Measurements from ENCODE around the gene ALKBH2. TPM values are rescaled to one million over a fixed set of nuclear protein-coding genes. Genes with fewer than 3 reads are reported as not detected.

ALKBH2 gene
- total and polyA plus RNA-seq, 2 of the 8 experiments (the other 6 are each of a cell fraction or from before 2014, with no cell fraction given), result 19.1 to 22.5 TPM

GRCh38 chr12:109065154-109065852, 28.0 kb downstream of the ALKBH2 start:
- Histone ChIP-seq H3K4ac (replicated peaks; ENCODE audit: insufficient read length, low read depth, low read length) (no peak overlapping the region), H3K9me3 (ENCODE audit: insufficient read depth in 2 of 2, low read depth in 1 of 2, low read length in 1 of 2) (no peaks in the 10 kb centered on the region), H3K23ac (ENCODE audit: insufficient read length) (no peak overlapping the region), H3K23me2 (ENCODE audit: low read depth, low read length) (peaks cover 4% of the 10 kb centered on the region; the same call in 1 of the 2 replicates), H4K8ac (ENCODE audit: extremely low read depth, insufficient read depth, low read length) (no peak overlapping the region), H3K79me2 (ENCODE audit: control insufficient read depth in 1 of 2, insufficient read depth in 2 of 2, low read length in 2 of 2) (no peaks in the 10 kb centered on the region), H3K56ac (replicated peaks; ENCODE audit: insufficient read length, low read depth, low read length) (no peak overlapping the region), H3K27ac (ENCODE audit: low read depth, low read length) (no peak overlapping the region), H2AFZ (ENCODE audit: low read length) (no peak overlapping the region), H3K14ac (ENCODE audit: insufficient read length) (no peak overlapping the region), H3K27me3 (replicated peaks in 1 of 4; ENCODE audit: control insufficient read depth in 3 of 4, extremely low read depth in 1 of 4, insufficient read depth in 3 of 4, low read length in 3 of 4) (no peaks in the 10 kb centered on the region), H3K4me2 (ENCODE audit: insufficient read depth in 1 of 2, low read depth in 2 of 2, low read length in 2 of 2) (no peak overlapping the region), H2BK15ac (ENCODE audit: low read length) (no peak overlapping the region), H4K20me1 (replicated peaks in 1 of 2; ENCODE audit: control insufficient read depth in 1 of 2, insufficient read depth in 2 of 2, low read length in 2 of 2) (no peaks in the 10 kb centered on the region), H3K36me3 (ENCODE audit: control insufficient read depth in 2 of 4, insufficient read depth in 4 of 4, low read length in 3 of 4) (no peaks in the 10 kb centered on the region), H3K9ac (replicated peaks in 1 of 4; ENCODE audit: extremely low read depth in 1 of 4, low read depth in 3 of 4, low read length in 3 of 4) (no peak overlapping the region), H4K5ac (ENCODE audit: insufficient read length, low read depth, low read length) (no peak overlapping the region), H2AK5ac (ENCODE audit: low read depth, low read length) (no peak overlapping the region), H2BK20ac (ENCODE audit: low read length) (no peak overlapping the region), H3K4me1 (replicated peaks in 1 of 4; ENCODE audit: control insufficient read depth in 3 of 4, insufficient read depth in 4 of 4, low read length in 3 of 4) (peaks cover 0 to 9% (median 4%) of the 10 kb centered on the region in 4 experiments; a peak in 3 of 7 replicates), H3K79me1 (ENCODE audit: low read depth, low read length) (no peaks in the 10 kb centered on the region), H2BK5ac (ENCODE audit: low read depth, low read length) (no peak overlapping the region), H3K4me3 (ENCODE audit: extremely low read depth in 1 of 4, insufficient read depth in 2 of 4, low read depth in 3 of 4, low read length in 4 of 4) (no peak overlapping the region), H2BK12ac (ENCODE audit: low read depth, low read length) (no peak overlapping the region), H2BK120ac (replicated peaks; ENCODE audit: low read depth, low read length) (no peak overlapping the region), H4K91ac (replicated peaks; ENCODE audit: insufficient read length, low read length) (no peak overlapping the region), H3K18ac (ENCODE audit: extremely low read depth, low read length) (no peak overlapping the region)
- FAIRE-seq (no peak), DNase-seq (ENCODE audit: low read depth in 1 of 2, low spot score in 2 of 2) (peak in 1 of 2 experiments; percentile 22)
- 80% methylated on average over 5 of the region's 5 CpGs; no CpG with 5 or more reads in 1 of the 2 experiments for WGBS, 2 experiments (ENCODE audit: extremely low coverage in 1 of 2, insufficient coverage in 1 of 2, insufficient read length in 1 of 2, insufficient replicate concordance in 2 of 2, low coverage in 1 of 2, low lambda C conversion rate in 2 of 2, missing lambda C conversion rate in 1 of 2)
- ChIA-PET POLR2A (ENCODE audit: partially characterized antibody) (no interaction called here), CTCF (ENCODE audit: partially characterized antibody) (interaction anchor here (0.7 to 1.5 kb wide), 2 partner anchors 27 to 107 kb away, joined by 3 read pairs; no protein-coding TSS in a partner anchor)
- TF ChIP-seq KDM5A (IDR thresholded peaks at IDR 0.05; ENCODE audit: low read length) (no peak), RBBP5 (IDR thresholded peaks at IDR 0.05; ENCODE audit: borderline replicate concordance, low read depth, low read length) (no peak), HDAC2 (IDR thresholded peaks at IDR 0.05; ENCODE audit: borderline replicate concordance in 1 of 2, low read depth in 2 of 2, low read length in 2 of 2) (no peak), CTCF (IDR thresholded peaks at IDR 0.05; ENCODE audit: control extremely low read depth in 1 of 3, insufficient read depth in 1 of 3, low read depth in 1 of 3, low read length in 3 of 3) (no peak), CHD2 (IDR thresholded peaks at IDR 0.05; ENCODE audit: low read length) (no peak), ATF3 (IDR thresholded peaks at IDR 0.05; ENCODE audit: insufficient read depth, low read depth, low read length) (no peak)

All from H1 (cell line).